A549 (cell line): ENCODE measurements around the gene VPS50. TPM values are rescaled to one million over a fixed set of nuclear protein-coding genes. Genes with fewer than 3 reads are reported as not detected.

Experiments used
- ATAC-seq, 2 experiments: fragments of 200-7000 bp in 1 of 2; fragments of >200 bp in 1 of 2; cut with Nextera tagmentation in 1 of 2; cut with Tn5 transposase in 1 of 2; 3 replicates each; pipeline versions ENCODE4 v1.8.0 to v1.9.1; 2018 to 2020; ENCODE audit warnings: mild to moderate bottlenecking in 1 of 2, moderate library complexity in 1 of 2
- CTCF ChIA-PET: fragments of 300-600 bp; sonication (Branson Sonifier 250); formaldehyde crosslinking; extraction: SDS; loops from one replicate; lab custom pipeline; 2021; ENCODE audit warnings: antibody characterized with exemption, inconsistent platforms; lab: Yijun Ruan, JAX
- POLR2A ChIA-PET: fragments of 350-600 bp; formaldehyde crosslinking; extraction: SDS; loops from one replicate; lab custom pipeline; 2021; ENCODE audit warnings: antibody characterized with exemption, inconsistent platforms; lab: Yijun Ruan, JAX
- DNase-seq, 2 experiments: peaks; one replicate each; pipeline versions ENCODE4 v3.0.0 to v3.0.0-alpha.2; 2011 to 2016; ENCODE audit warnings: low read depth in 1 of 2, low spot score in 1 of 2
- FAIRE-seq: peaks from 2 replicates; lab custom pipeline; 2011; peaks lifted over from hg19 to GRCh38; lab: Jason Lieb, UNC
- H3K27ac ChIP-seq, 2 experiments: fragments of >200 bp; sonication (Bioruptor Twin); formaldehyde crosslinking; 3 replicates each; pipeline ENCODE4 v1.5.1; 2016 to 2017
- H3K4me1 ChIP-seq: fragments of >200 bp; sonication (Bioruptor Twin); formaldehyde crosslinking; 3 replicates; pipeline ENCODE4 v1.6.1; 2016
- H3K4me2 ChIP-seq: fragments of >200 bp; sonication (Bioruptor Twin); formaldehyde crosslinking; 3 replicates; pipeline ENCODE4 v1.6.1; 2016
- H3K4me3 ChIP-seq: fragments of >200 bp; sonication (Bioruptor Twin); formaldehyde crosslinking; 3 replicates; pipeline ENCODE4 v1.5.1; 2016
- H3K9me3 ChIP-seq: fragments of >200 bp; sonication (Bioruptor Twin); formaldehyde crosslinking; 3 replicates; pipeline ENCODE4 v1.6.1; 2016
- CHD2 ChIP-seq: fragments of 150-350 bp; IDR thresholded peaks from 2 replicates; pipeline ENCODE4 v1.6.1; 2014; ENCODE audit warnings: low read length; ENCODE audit not compliant: partially characterized antibody
- CHD4 ChIP-seq: fragments of 200-600 bp; sonication (generic); IDR thresholded peaks from 2 replicates; pipeline ENCODE4 v1.6.1; 2016; ENCODE audit warnings: antibody characterized with exemption, mild to moderate bottlenecking, borderline replicate concordance
- FOXS1 ChIP-seq: fragments of 250-450 bp; sonication (Bioruptor Pico); IDR thresholded peaks from 2 replicates; pipeline ENCODE4 v1.5.0; 2020; ENCODE audit warnings: mild to moderate bottlenecking, moderate library complexity
- HMGXB4 ChIP-seq: fragments of 250-450 bp; sonication (Bioruptor Pico); IDR thresholded peaks from 2 replicates; pipeline ENCODE4 v1.5.0; 2021; ENCODE audit warnings: mild to moderate bottlenecking, moderate library complexity, borderline replicate concordance
- MAFK ChIP-seq: fragments of 450-650 bp; IDR thresholded peaks from 2 replicates; pipeline ENCODE4 v1.6.1; 2014; ENCODE audit not compliant: partially characterized antibody
- MYC ChIP-seq: IDR thresholded peaks from 2 replicates; pipeline ENCODE4 v1.6.1; 2012; ENCODE audit warnings: mild to moderate bottlenecking, inconsistent platforms, low read length, improper control_type of control experiment, borderline replicate concordance
- PHF8 ChIP-seq: fragments of 200-600 bp; sonication (generic); IDR thresholded peaks from 2 replicates; pipeline ENCODE4 v1.6.1; 2016; ENCODE audit warnings: low read depth, mild to moderate bottlenecking, antibody characterized with exemption, moderate library complexity, borderline replicate concordance
- WGBS: methylation state at CpG from one replicate; pipeline ENCODE4 v1.1.6; 2017; ENCODE audit errors: missing lambda C conversion rate; 5-methylcytosine and 5-hydroxymethylcytosine counted together
- polyA plus RNA-seq, 4 experiments: library from polyadenylated mRNA; depleted of rRNA in 3 of 4; stranded (reverse); fragments of >200 nt; fragmentation: RNase III in 1 of 4; extraction: RNeasy Plus Mini Kit Qiagen cat#74134 plus additional on column Dnase treatment in 1 of 4; gene quantifications; 2 replicates in 3 of 4; 3 replicates in 1 of 4; pipeline ENCODE4 v1.2.3, GENCODE V29; 2011 to 2017

Gene VPS50
- polyA plus RNA-seq, 2 of the 4 experiments (the other 2 are of a cell fraction): 8.9 to 19.0 TPM

DNA sequence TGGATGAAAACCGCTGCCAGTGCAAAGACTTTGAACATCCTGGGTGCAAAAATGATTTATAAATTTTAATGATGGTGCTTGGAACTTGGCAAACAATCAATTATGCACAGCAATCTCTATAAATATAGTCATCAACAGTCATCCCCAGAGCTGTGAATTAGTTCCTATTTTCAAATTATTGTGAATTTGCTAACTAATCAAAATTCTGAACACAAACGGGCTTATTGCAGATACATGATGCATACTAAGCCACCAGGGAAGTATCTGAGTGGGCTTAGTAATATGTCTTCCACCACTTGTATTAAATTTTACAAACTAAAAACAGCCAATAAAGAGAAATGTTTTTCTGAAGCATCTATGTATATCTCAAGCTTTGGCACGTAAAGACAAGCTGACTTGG, 177.2 kb downstream of the VPS50 start:
- Histone ChIP-seq H3K4me2 (no peak overlapping the region), H3K9me3 (no peaks in the 10 kb centered on the region; the same call in 2 of the 3 replicates), H3K27ac (no peak overlapping the region), H3K4me1 (no peaks in the 10 kb centered on the region), H3K4me3 (no peak overlapping the region)
- TF ChIP-seq FOXS1 (no peak), PHF8 (no peak), CHD2 (no peak), HMGXB4 (CRISPR knock-in tag) (no peak), CHD4 (no peak), MAFK (peak; percentile 66), MYC (no peak)
- ATAC-seq (no peak), FAIRE-seq (no peak), DNase-seq (no peak)
- CTCF ChIA-PET: interaction anchor here (0.6 kb wide), 1 partner anchor 26 kb away, joined by 3 read pairs; no protein-coding TSS in a partner anchor
- WGBS: 3% methylated on average over 3 of the region's 3 CpGs
- POLR2A ChIA-PET: no interaction called here

Other genes with a start within 250 kb of the VPS50 start
- gene SAMD9, start 114.4 kb upstream of the VPS50 start, polyA plus RNA-seq (2011; rRNA removed): 4.1 and 5.6 TPM in 2 replicates
- 3.9 to 5.0 TPM (median 4.7 TPM) in 3 replicates for gene SAMD9, start 114.4 kb upstream of the VPS50 start, polyA plus RNA-seq (2017; fragmentation: RNase III; extraction: RNeasy Plus Mini Kit Qiagen cat#74134 plus additional on column Dnase treatment)
- gene SAMD9L, start 84.0 kb upstream of the VPS50 start, polyA plus RNA-seq (2011; rRNA removed): 1.4 and 1.5 TPM in 2 replicates
- 0.44 to 0.70 TPM (median 0.56 TPM) in 3 replicates for gene SAMD9L, start 84.0 kb upstream of the VPS50 start, polyA plus RNA-seq (2017; fragmentation: RNase III; extraction: RNeasy Plus Mini Kit Qiagen cat#74134 plus additional on column Dnase treatment)
- gene HEPACAM2, start 5.9 kb upstream of the VPS50 start, polyA plus RNA-seq (2011; rRNA removed): 0.04 and 0.05 TPM in 2 replicates
- gene HEPACAM2, start 5.9 kb upstream of the VPS50 start, polyA plus RNA-seq (2017; fragmentation: RNase III; extraction: RNeasy Plus Mini Kit Qiagen cat#74134 plus additional on column Dnase treatment): not detected in 3 replicates